Heart left ventricle (tissue), 16 donors: ENCODE results near the gene CTNNB1. TPM values are rescaled to one million over a fixed set of nuclear protein-coding genes. Genes with fewer than 3 reads are reported as not detected.

Experiments
- ATAC-seq, 4 donors: fragments of 200-7000 bp; cut with Tn5 transposase; one replicate each; pipeline ENCODE4 v1.9.1; 2020 to 2022; ENCODE audit warnings: moderate library complexity in 4 of 4, mild to moderate bottlenecking in 3 of 4, moderate number of reproducible peaks in 1 of 4
- DNase-seq, 5 donors: peaks; one replicate each; pipeline ENCODE4 v3.0.0-alpha.2; 2020
- H3K27ac ChIP-seq, 12 donors: fragments of 200-600 bp; sonication (generic) in 4 of 12; one replicate each; pipeline versions ENCODE4 v1.5.0 to v1.8.0; 2016 to 2022; ENCODE audit warnings: mild to moderate bottlenecking in 2 of 12
- H3K27me3 ChIP-seq, 9 donors: fragments of 200-600 bp; sonication (generic) in 2 of 9; one replicate each; pipeline versions ENCODE4 v1.5.1 to v1.8.0; 2016 to 2022; ENCODE audit warnings: mild to moderate bottlenecking in 3 of 9
- H3K36me3 ChIP-seq, 9 donors: fragments of 200-600 bp; sonication (generic) in 2 of 9; one replicate each; pipeline versions ENCODE4 v1.5.0 to v1.8.0; 2018 to 2022; ENCODE audit warnings: mild to moderate bottlenecking in 2 of 9
- H3K4me1 ChIP-seq, 12 donors: fragments of 200-600 bp; sonication (generic) in 4 of 12; one replicate each; pipeline versions ENCODE4 v1.5.0 to v1.8.0; 2016 to 2022; ENCODE audit warnings: mild to moderate bottlenecking in 3 of 12
- H3K4me3 ChIP-seq, 12 donors: fragments of 200-600 bp; sonication (generic) in 4 of 12; one replicate each; pipeline versions ENCODE4 v1.5.0 to v1.8.0; 2017 to 2022; ENCODE audit warnings: mild to moderate bottlenecking in 9 of 12, moderate library complexity in 4 of 12
- H3K9me3 ChIP-seq, 12 donors: fragments of 200-600 bp; sonication (generic) in 4 of 12; one replicate each; pipeline versions ENCODE4 v1.5.0 to v1.8.0; 2016 to 2022; ENCODE audit warnings: mild to moderate bottlenecking in 1 of 12
- POLR2A ChIP-seq, 2 donors: fragments of 450-650 bp; IDR thresholded peaks; one replicate each; pipeline ENCODE4 v1.6.1; 2017; ENCODE audit warnings: antibody characterized with exemption in 2 of 2, mild to moderate bottlenecking in 2 of 2, moderate library complexity in 2 of 2
- WGBS, 4 donors: extraction: QIAGEN DNeasy Blood & Tissue Kit in 2 of 4; methylation state at CpG; one replicate each; pipeline versions ENCODE4 v1.1.5 to v1.1.7; 2013 to 2018; 5-methylcytosine and 5-hydroxymethylcytosine counted together
- intact Hi-C, 10 donors: fragments of 100-400 bp; cut with DNase I; formaldehyde crosslinking; loops; one replicate each; pipeline versions ENCODE4 v1.11.1 to v1.14.2; 2022
- polyA plus RNA-seq, 2 donors: library from polyadenylated mRNA; stranded (reverse); fragments of 200-250 nt; gene quantifications; one replicate each; pipeline ENCODE4 v1.2.3, GENCODE V29; 2013
- total RNA-seq, 9 donors: library from RNA; depleted of rRNA in 2 of 9; stranded (reverse); fragments of >200 nt in 2 of 9; fragmentation: NEBNext Ultra II Directional in 3 of 9; extraction: Animal tissue kit (Norgen Biotek cat#: 25700) in 3 of 9; gene quantifications; one replicate each; pipeline versions ENCODE4 v1.1.0 to v1.2.4, GENCODE V29; 2016 to 2023
- TF ChIP-seq, protein P1 (sequence below), 12 donors: fragments of 200-600 bp; sonication (generic) in 4 of 12; IDR thresholded peaks; one replicate each; pipeline versions ENCODE4 v1.5.0 to v1.8.0; 2018 to 2022; ENCODE audit warnings: antibody characterized with exemption in 12 of 12, mild to moderate bottlenecking in 5 of 12
- donor health status: ischemic (EF 13 %, LVEDD 7.1; RV severe dilation, severe dysfunction).
- donor health status: healthy with polysubstance abuse.
- donor health status: DM: no; HTN: yes; CAD: no.
- donor health status: DM: no; HTN: no; CAD: no.
- donor health status: ischemic (EF 25% LVEDD 6.9; RV normal size, moderate dysfunction).
- donor health status: ischemic (EF 25% LVEDD 5.7; RV mildly dilated, moderate dysfunction).
- donor health status: healthy.
- donor health status: DM: yes; HTN: yes; CAD: no.
- donor health status: ischemic (EF 35%, LVEDD 5.7; RV mildly dilated, moderate dysfunction).
- donor health status: nonischemic (EF 11% LVEDD 7.7; RV severe dilation, severe dysfunction).
- donor health status: DM: yes; HTN: yes; CAD: no.
- donor health status: PGD.
- donor health status: ischemic (EF 29% LVEDD 5.4; RV normal size, mild dysfunction).
- donor health status: nonischemic (EF 23%, LVEDD 6.1; RV moderate dilation, normal function).

CTNNB1 gene
- total and polyA plus RNA-seq, 11 donors = 25.6 to 301 (median 208) TPM

DNA sequence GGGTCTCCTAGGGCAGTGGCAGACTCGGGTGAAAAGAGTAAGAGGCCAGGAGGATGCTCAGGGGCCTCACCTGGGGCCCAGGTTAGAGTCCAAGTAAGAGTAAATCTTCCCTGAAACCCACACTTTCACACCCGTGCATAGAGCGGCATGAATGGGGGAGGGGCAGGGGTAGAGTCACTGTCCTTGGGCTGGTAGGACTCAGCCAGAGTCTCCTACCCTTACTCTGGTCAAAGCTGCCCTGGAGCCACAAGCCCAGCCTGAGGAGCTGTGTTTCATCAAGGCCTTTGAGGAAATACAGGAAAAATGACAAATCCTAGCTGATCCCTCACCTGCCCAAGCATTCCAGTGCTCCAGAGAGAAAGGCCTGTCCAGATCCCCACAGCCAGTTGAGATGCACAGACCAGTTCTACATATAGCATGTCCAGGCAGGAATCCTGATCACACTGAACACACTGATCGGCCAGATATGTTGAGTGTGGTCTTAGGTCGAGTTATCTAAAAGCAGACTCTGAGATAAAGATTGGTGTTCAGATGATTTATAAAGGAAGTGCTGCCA is 16.7 kb upstream of the CTNNB1 start:
- 79 to 85% (median 84%) methylated on average over 5 of the region's 5 CpGs for WGBS, 4 donors

DNA sequence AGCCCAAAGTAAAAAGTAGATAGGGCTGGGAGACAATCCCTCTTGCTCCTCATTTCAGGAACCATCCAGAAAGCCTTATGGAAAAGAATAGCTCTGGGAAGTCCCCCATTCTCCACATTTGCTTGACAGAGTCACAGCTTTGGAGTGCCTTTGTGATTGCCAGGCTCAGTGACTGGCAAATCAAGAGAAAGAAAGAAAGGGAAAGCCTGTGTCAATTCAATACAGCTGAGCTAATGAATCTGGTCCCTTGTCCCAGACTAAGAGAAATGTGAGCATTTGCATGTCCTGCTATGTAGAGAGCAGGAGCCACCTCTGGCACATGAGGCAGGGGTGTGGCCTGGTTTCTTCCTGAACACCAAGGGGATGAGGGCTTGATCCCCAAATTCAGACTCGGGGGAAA is 14.9 kb upstream of the CTNNB1 start:
- no peak for DNase-seq
- no peak for ATAC-seq
- 64 to 76% (median 71%) methylated on average over 1 of the region's 1 CpG for WGBS, 4 donors
- Histone ChIP-seq H3K36me3 (no peaks in the 10 kb centered on the region), H3K27ac (no peak overlapping the region), H3K9me3 (no peaks in the 10 kb centered on the region), H3K4me3 (no peak overlapping the region), H3K27me3 (no peaks in the 10 kb centered on the region), H3K4me1 (no peaks in the 10 kb centered on the region)
- intact Hi-C loops = no loop called here
- TF ChIP-seq, protein P1, sequence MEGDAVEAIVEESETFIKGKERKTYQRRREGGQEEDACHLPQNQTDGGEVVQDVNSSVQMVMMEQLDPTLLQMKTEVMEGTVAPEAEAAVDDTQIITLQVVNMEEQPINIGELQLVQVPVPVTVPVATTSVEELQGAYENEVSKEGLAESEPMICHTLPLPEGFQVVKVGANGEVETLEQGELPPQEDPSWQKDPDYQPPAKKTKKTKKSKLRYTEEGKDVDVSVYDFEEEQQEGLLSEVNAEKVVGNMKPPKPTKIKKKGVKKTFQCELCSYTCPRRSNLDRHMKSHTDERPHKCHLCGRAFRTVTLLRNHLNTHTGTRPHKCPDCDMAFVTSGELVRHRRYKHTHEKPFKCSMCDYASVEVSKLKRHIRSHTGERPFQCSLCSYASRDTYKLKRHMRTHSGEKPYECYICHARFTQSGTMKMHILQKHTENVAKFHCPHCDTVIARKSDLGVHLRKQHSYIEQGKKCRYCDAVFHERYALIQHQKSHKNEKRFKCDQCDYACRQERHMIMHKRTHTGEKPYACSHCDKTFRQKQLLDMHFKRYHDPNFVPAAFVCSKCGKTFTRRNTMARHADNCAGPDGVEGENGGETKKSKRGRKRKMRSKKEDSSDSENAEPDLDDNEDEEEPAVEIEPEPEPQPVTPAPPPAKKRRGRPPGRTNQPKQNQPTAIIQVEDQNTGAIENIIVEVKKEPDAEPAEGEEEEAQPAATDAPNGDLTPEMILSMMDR (IDR thresholded peaks at IDR 0.05) = no peak
- no peak for TF ChIP-seq POLR2A (IDR thresholded peaks at IDR 0.05)

More for the DNA sequence above, 16.7 kb upstream of the CTNNB1 start:
- intact Hi-C loops = no loop called here
- no peak overlapping the region for H3K27ac ChIP-seq
- TF ChIP-seq, protein P1 (IDR thresholded peaks at IDR 0.05) = no peak
- no peak for TF ChIP-seq POLR2A (IDR thresholded peaks at IDR 0.05)
- H3K27me3 ChIP-seq = no peaks in the 10 kb centered on the region
- no peaks in the 10 kb centered on the region for H3K36me3 ChIP-seq
- H3K9me3 ChIP-seq = no peaks in the 10 kb centered on the region
- no peak overlapping the region for H3K4me3 ChIP-seq
- DNase-seq (no peak), ATAC-seq (no peak)
- H3K4me1 ChIP-seq = no peaks in the 10 kb centered on the region

GRCh38 chr3:41186297-41186696 is 13.0 kb upstream of the CTNNB1 start:
- Histone ChIP-seq H3K27ac (no peak overlapping the region), H3K4me3 (no peak overlapping the region), H3K27me3 (no peaks in the 10 kb centered on the region), H3K4me1 (no peaks in the 10 kb centered on the region), H3K36me3 (no peaks in the 10 kb centered on the region), H3K9me3 (no peaks in the 10 kb centered on the region)
- DNase-seq (no peak), ATAC-seq (no peak)
- WGBS, 4 donors = 88 to 97% (median 95%) methylated on average over 1 of the region's 1 CpG
- TF ChIP-seq, protein P1 (IDR thresholded peaks at IDR 0.05) = no peak
- intact Hi-C loops = no loop called here

DNA sequence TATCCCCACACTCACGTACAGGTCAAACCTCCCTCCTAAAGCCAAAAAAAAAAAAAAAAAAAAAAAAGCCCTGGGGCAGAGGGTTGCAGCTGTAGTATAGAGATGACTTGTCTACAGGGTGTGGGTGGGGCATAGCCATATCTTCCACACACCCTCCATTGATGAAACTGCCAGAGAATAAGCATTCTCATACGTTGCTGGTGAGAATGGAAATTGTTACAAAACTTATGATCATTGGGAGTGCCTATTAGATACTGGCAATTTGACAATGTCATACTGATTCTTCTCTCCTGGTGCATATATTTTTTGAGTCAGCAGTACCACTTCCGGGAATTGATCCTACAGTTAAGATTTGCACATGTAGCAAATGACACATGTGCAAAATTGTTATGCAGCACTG is 11.0 kb upstream of the CTNNB1 start:
- intact Hi-C loops = no loop called here
- DNase-seq = no peak
- H3K27ac ChIP-seq = no peak overlapping the region
- no peak overlapping the region for H3K4me3 ChIP-seq
- WGBS, 4 donors = 72 to 83% (median 77%) methylated on average over 3 of the region's 3 CpGs
- no peaks in the 10 kb centered on the region for H3K4me1 ChIP-seq
- H3K27me3 ChIP-seq = no peaks in the 10 kb centered on the region
- no peaks in the 10 kb centered on the region for H3K36me3 ChIP-seq
- no peaks in the 10 kb centered on the region for H3K9me3 ChIP-seq
- TF ChIP-seq POLR2A (IDR thresholded peaks at IDR 0.05) = no peak
- TF ChIP-seq, protein P1 (IDR thresholded peaks at IDR 0.05) = no peak
- no peak for ATAC-seq
